ENCODE measurements around the gene EEIG1. TPM values are rescaled to one million over a fixed set of nuclear protein-coding genes. Genes with fewer than 3 reads are reported as not detected.
A peak's percentile ranks its signal among the peaks of the same experiment; 100 is the strongest.

EEIG1 gene
- total and polyA plus RNA-seq, 8 donors, result 28.2 to 67.3 (median 38.8) TPM

- no peak overlapping the region for H3K4me3 ChIP-seq
- no peak for TF ChIP-seq CTCF (IDR thresholded peaks at IDR 0.05)
- peaks cover 22 to 60% of the 10 kb centered on the region in 2 donors for H3K4me1 ChIP-seq
- intact Hi-C loops (cut with DNase I), result no loop called here
- H3K27ac ChIP-seq, result no peak overlapping the region
- H3K9me3 ChIP-seq, result no peaks in the 10 kb centered on the region
- peaks cover 0 to 24% of the 10 kb centered on the region in 2 donors for H3K27me3 ChIP-seq
- ATAC-seq (no peak), DNase-seq (no peak)
- H3K36me3 ChIP-seq, result peaks cover 0 to 15% of the 10 kb centered on the region in 2 donors
These were observed 46.5 kb downstream of the EEIG1 start for GRCh38 chr9:127934248-127934647.

GRCh38 chr9:127931092-127931881 lies 49.5 kb downstream of the EEIG1 start:
- Histone ChIP-seq H3K27ac (peak overlapping the region; percentile 71 to 77), H3K27me3 (peaks cover 0 to 53% of the 10 kb centered on the region in 2 donors)

More at GRCh38 chr9:127931092-127931881, 49.5 kb downstream of the EEIG1 start:
- no peaks in the 10 kb centered on the region for H3K9me3 ChIP-seq
- intact Hi-C loops (cut with DNase I), result no loop called here
- ATAC-seq, result peak; percentile 70
- no peak for TF ChIP-seq CTCF (IDR thresholded peaks at IDR 0.05)
- peaks cover 26 to 59% of the 10 kb centered on the region in 2 donors for H3K4me1 ChIP-seq
- peak in 2 of 4 donors; percentile 76 to 86 for DNase-seq
- peaks cover 0 to 15% of the 10 kb centered on the region in 2 donors for H3K36me3 ChIP-seq
- peak overlapping the region; percentile 38 to 56 for H3K4me3 ChIP-seq

Other genes starting within 250 kb of the EEIG1 start
- 10 to 100 TPM; 19.5 to 21.8 TPM for gene TOR2A, start 245.7 kb downstream of the EEIG1 start, total RNA-seq
- gene TOR2A, start 245.7 kb downstream of the EEIG1 start, polyA plus RNA-seq (ENCODE audit: insufficient read length in 6 of 6), result 10 to 100 TPM; 10.6 to 16.4 (median 13.2) TPM
- 10 to 100 TPM; 21.7 to 41.9 TPM for gene SH2D3C, start 202.3 kb downstream of the EEIG1 start, total RNA-seq
- 10 to 100 TPM; 25.1 to 38.3 (median 32.6) TPM for gene SH2D3C, start 202.3 kb downstream of the EEIG1 start, polyA plus RNA-seq (ENCODE audit: insufficient read length in 6 of 6)
- gene CDK9, start 195.0 kb downstream of the EEIG1 start, total RNA-seq, result 10 to 100 TPM; 78.8 to 83.4 TPM
- 10 to 100 TPM; 56.0 to 68.7 (median 61.1) TPM for gene CDK9, start 195.0 kb downstream of the EEIG1 start, polyA plus RNA-seq (ENCODE audit: insufficient read length in 6 of 6)
- 10 to 100 TPM; 59.3 to 97.4 TPM for gene FPGS, start 178.1 kb downstream of the EEIG1 start, total RNA-seq
- gene FPGS, start 178.1 kb downstream of the EEIG1 start, polyA plus RNA-seq (ENCODE audit: insufficient read length in 6 of 6), result 10 to 100 TPM; 38.8 to 61.0 (median 48.5) TPM
- 100 to 1,000 TPM; 173 to 354 TPM for gene ENG, start 126.3 kb downstream of the EEIG1 start, total RNA-seq
- 100 to 1,000 TPM in 1 of 6 donors, 10 to 100 TPM in 5; 71.8 to 120 (median 88.1) TPM for gene ENG, start 126.3 kb downstream of the EEIG1 start, polyA plus RNA-seq (ENCODE audit: insufficient read length in 6 of 6)
- 100 to 1,000 TPM; 111 to 264 TPM for gene AK1, start 103.3 kb downstream of the EEIG1 start, total RNA-seq
- gene AK1, start 103.3 kb downstream of the EEIG1 start, polyA plus RNA-seq (ENCODE audit: insufficient read length in 6 of 6), result 10 to 100 TPM; 47.3 to 93.5 (median 63.8) TPM
- 10 to 100 TPM; 43.5 to 57.0 TPM for gene ST6GALNAC6, start 81.4 kb downstream of the EEIG1 start, total RNA-seq
- gene ST6GALNAC6, start 81.4 kb downstream of the EEIG1 start, polyA plus RNA-seq (ENCODE audit: insufficient read length in 6 of 6), result 10 to 100 TPM; 44.1 to 53.5 (median 48.6) TPM
- gene ST6GALNAC4, start 63.9 kb downstream of the EEIG1 start, total RNA-seq, result 10 to 100 TPM; 62.5 to 89.9 TPM
- 10 to 100 TPM; 20.7 to 31.5 (median 24.3) TPM for gene ST6GALNAC4, start 63.9 kb downstream of the EEIG1 start, polyA plus RNA-seq (ENCODE audit: insufficient read length in 6 of 6)
- gene PIP5KL1, start 50.2 kb downstream of the EEIG1 start, total RNA-seq, result 1 to 10 TPM; 3.8 to 6.7 TPM
- 1 to 10 TPM; 2.7 to 7.9 (median 5.0) TPM for gene PIP5KL1, start 50.2 kb downstream of the EEIG1 start, polyA plus RNA-seq (ENCODE audit: insufficient read length in 6 of 6)
- gene DPM2, start 43.1 kb downstream of the EEIG1 start, total RNA-seq, result 10 to 100 TPM; 38.6 to 47.6 TPM
- 10 to 100 TPM; 32.1 to 38.5 (median 34.6) TPM for gene DPM2, start 43.1 kb downstream of the EEIG1 start, polyA plus RNA-seq (ENCODE audit: insufficient read length in 6 of 6)
- gene NAIF1, start 86.3 kb upstream of the EEIG1 start, total RNA-seq, result 1 to 10 TPM; 7.7 to 8.0 TPM
- 10 to 100 TPM in 3 of 6 donors, 1 to 10 TPM in 3; 8.2 to 11.5 (median 9.9) TPM for gene NAIF1, start 86.3 kb upstream of the EEIG1 start, polyA plus RNA-seq (ENCODE audit: insufficient read length in 6 of 6)
- gene SLC25A25, start 87.2 kb upstream of the EEIG1 start, total RNA-seq, result 10 to 100 TPM; 19.5 to 21.0 TPM
- 10 to 100 TPM in 5 of 6 donors, 1 to 10 TPM in 1; 9.8 to 16.3 (median 13.6) TPM for gene SLC25A25, start 87.2 kb upstream of the EEIG1 start, polyA plus RNA-seq (ENCODE audit: insufficient read length in 6 of 6)
- 10 to 100 TPM; 34.8 to 56.9 TPM for gene PTGES2, start 146.7 kb upstream of the EEIG1 start, total RNA-seq
- 10 to 100 TPM; 25.8 to 45.6 (median 35.9) TPM for gene PTGES2, start 146.7 kb upstream of the EEIG1 start, polyA plus RNA-seq (ENCODE audit: insufficient read length in 6 of 6)
- 100 to 1,000 TPM in 1 of 2 donors, 10 to 100 TPM in 1; 37.7 to 155 TPM for gene LCN2, start 168.5 kb upstream of the EEIG1 start, total RNA-seq
- 1 to 10 TPM; 1.3 to 3.1 (median 1.8) TPM for gene LCN2, start 168.5 kb upstream of the EEIG1 start, polyA plus RNA-seq (ENCODE audit: insufficient read length in 6 of 6)
- 10 to 100 TPM; 38.4 to 66.0 TPM for gene BBLN, start 179.3 kb upstream of the EEIG1 start, total RNA-seq
- gene BBLN, start 179.3 kb upstream of the EEIG1 start, polyA plus RNA-seq (ENCODE audit: insufficient read length in 6 of 6), result 10 to 100 TPM; 27.1 to 44.3 (median 36.3) TPM
- gene CIZ1, start 210.6 kb upstream of the EEIG1 start, total RNA-seq, result 100 to 1,000 TPM; 102 to 115 TPM
- 100 to 1,000 TPM; 140 to 163 (median 148) TPM for gene CIZ1, start 210.6 kb upstream of the EEIG1 start, polyA plus RNA-seq (ENCODE audit: insufficient read length in 6 of 6)
- 10 to 100 TPM in 1 of 2 donors, 1 to 10 TPM in 1; 9.0 to 17.2 TPM for gene DNM1, start 222.4 kb upstream of the EEIG1 start, total RNA-seq
- gene DNM1, start 222.4 kb upstream of the EEIG1 start, polyA plus RNA-seq (ENCODE audit: insufficient read length in 6 of 6), result 10 to 100 TPM; 60.6 to 90.0 (median 65.3) TPM

Data from left lung (tissue), 10 donors.